T-helper 1 cell treated with Interleukin-12 subunit alpha and Interleukin-12 subunit beta and Interleukin-4 antibody, amounts not matched to agents 30 μg/mL and 1 μg/mL, for 36 hours (primary cell): ENCODE results near the gene EFCAB8.

Source experiments
- H3K27ac Mint-ChIP-seq: one replicate; pipeline ENCODE4 v1.8.0; 2021; ENCODE audit warnings: mild to moderate bottlenecking, mixed read lengths
- H3K27me3 Mint-ChIP-seq: one replicate; pipeline ENCODE4 v1.8.0; 2021; ENCODE audit warnings: low read depth, mixed read lengths
- H3K36me3 Mint-ChIP-seq: one replicate; pipeline ENCODE4 v1.8.0; 2021; ENCODE audit warnings: low read depth, mixed read lengths
- H3K4me1 Mint-ChIP-seq: one replicate; pipeline ENCODE4 v1.8.0; 2021; ENCODE audit warnings: low read depth, mixed read lengths
- H3K4me3 Mint-ChIP-seq: one replicate; pipeline ENCODE4 v1.8.0; 2021; ENCODE audit warnings: mild to moderate bottlenecking, moderate library complexity, mixed read lengths
- H3K9me3 Mint-ChIP-seq: one replicate; pipeline ENCODE4 v1.8.0; 2021; ENCODE audit warnings: mixed read lengths

The EFCAB8 gene

DNA sequence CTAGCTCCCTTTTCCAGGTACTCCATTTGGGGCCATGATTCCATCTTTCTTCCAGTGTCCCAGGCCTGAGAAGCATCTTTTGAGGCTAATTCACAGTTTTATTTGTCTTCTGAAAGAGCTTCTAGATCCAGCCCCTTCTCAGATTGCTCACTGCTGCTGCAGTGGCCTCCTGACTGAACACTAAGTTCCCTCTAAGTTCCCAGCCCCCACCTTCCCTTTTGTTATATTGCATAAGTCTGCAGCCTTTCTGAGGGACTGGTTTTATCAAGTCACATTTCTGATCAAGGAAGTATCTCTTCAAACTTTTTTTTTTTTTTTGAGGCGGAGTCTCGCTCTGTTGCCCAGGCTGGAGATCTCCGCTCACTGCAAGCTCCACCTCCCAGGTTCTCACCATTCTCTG is 28.3 kb upstream of the EFCAB8 start:
- Mint-ChIP-seq H3K27me3 (no peaks in the 10 kb centered on the region), H3K36me3 (peaks cover 36% of the 10 kb centered on the region), H3K4me3 (no peak overlapping the region), H3K27ac (no peak overlapping the region), H3K4me1 (peaks cover 39% of the 10 kb centered on the region), H3K9me3 (no peaks in the 10 kb centered on the region)

DNA sequence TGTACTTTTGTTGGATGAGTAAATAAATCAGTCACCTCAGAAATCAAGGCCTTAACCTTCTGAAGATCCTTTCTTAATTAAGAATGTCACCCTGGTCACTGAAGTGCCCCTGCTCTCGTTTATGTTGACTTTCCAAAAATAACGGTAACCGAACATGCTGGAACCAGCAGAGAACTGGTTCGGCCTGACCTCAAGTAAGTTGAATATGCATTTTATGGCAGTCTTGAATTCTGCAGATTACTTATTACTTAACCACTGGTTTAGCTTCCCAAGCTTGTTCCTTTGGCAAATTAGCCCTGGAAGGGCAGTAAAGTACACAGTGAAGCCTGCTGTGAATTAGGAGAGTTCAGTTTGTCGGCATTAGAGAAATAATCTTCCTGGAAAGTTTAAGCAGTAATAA is 26.7 kb upstream of the EFCAB8 start:
- peak overlapping the region; percentile 53 for H3K4me3 Mint-ChIP-seq
- peaks cover 43% of the 10 kb centered on the region for H3K4me1 Mint-ChIP-seq
- peaks cover 39% of the 10 kb centered on the region for H3K36me3 Mint-ChIP-seq
- H3K9me3 Mint-ChIP-seq, result no peaks in the 10 kb centered on the region
- H3K27ac Mint-ChIP-seq, result no peak overlapping the region
- H3K27me3 Mint-ChIP-seq, result no peaks in the 10 kb centered on the region

DNA sequence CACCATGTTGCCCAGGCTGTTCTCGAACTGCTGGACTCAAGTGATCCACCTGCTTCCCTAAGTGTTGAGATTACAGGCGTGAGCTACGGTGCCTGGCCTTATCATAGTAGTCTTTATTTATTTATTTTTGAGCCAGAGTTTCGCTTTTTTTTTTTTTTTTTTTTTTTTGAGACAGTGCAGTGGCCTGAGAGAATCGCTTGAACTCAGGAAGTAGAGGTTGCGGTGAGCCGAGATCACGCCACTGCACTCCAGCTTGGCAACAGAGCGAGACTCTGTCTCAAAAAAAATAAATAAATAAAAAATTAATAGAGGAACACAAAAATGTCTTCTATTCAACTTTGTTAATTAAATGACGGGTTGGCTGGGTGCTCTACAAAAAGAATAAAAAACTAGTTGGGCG is 26.1 kb upstream of the EFCAB8 start:
- no peaks in the 10 kb centered on the region for H3K27me3 Mint-ChIP-seq
- H3K27ac Mint-ChIP-seq, result no peak overlapping the region
- no peak overlapping the region for H3K4me3 Mint-ChIP-seq
- H3K9me3 Mint-ChIP-seq, result no peaks in the 10 kb centered on the region
- H3K4me1 Mint-ChIP-seq, result peaks cover 47% of the 10 kb centered on the region
- peaks cover 42% of the 10 kb centered on the region for H3K36me3 Mint-ChIP-seq

DNA sequence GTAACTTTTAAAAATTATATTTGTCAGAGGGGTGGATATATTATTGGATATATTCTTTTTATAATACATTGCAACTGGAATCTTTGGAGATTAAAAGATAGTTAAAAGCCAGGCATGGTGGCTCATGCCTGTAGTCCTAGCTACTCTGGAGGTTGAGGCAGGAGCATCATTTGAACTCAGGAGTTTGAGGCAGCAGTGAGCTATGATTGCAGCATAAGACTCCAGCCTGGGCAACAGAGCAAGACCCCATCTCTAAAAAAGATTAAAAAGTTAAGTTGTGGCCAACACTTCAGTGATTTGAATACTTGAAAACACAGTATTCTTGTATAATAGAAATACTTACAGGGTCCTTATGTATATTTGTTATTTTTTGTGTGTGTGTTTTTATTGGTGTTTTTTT is 23.8 kb upstream of the EFCAB8 start:
- Mint-ChIP-seq H3K4me3 (no peak overlapping the region), H3K27me3 (no peaks in the 10 kb centered on the region), H3K9me3 (no peaks in the 10 kb centered on the region), H3K36me3 (peaks cover 46% of the 10 kb centered on the region), H3K4me1 (peaks cover 41% of the 10 kb centered on the region), H3K27ac (no peak overlapping the region)

DNA sequence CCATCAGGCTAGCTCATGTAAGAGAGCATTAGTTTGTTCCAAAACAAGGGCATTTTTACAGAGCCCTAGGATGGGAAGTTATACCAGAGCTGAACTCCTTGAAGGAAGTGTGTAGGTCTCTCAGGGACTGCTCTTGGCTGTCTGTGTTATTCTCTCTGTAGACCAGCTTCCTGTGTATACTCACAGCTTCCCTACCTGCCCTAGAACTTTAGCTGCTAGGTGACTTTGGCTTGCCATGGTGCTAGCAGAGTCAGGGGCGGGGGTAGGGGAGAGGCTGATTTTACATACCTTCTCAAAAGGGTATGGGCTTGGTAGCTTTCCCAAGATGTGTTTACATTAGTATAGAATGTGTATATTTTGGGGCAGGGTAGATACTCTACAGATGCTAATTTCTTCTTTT is 21.6 kb upstream of the EFCAB8 start:
- H3K9me3 Mint-ChIP-seq, result no peaks in the 10 kb centered on the region
- no peak overlapping the region for H3K27ac Mint-ChIP-seq
- peaks cover 43% of the 10 kb centered on the region for H3K36me3 Mint-ChIP-seq
- no peak overlapping the region for H3K4me3 Mint-ChIP-seq
- peaks cover 43% of the 10 kb centered on the region for H3K4me1 Mint-ChIP-seq
- no peaks in the 10 kb centered on the region for H3K27me3 Mint-ChIP-seq

DNA sequence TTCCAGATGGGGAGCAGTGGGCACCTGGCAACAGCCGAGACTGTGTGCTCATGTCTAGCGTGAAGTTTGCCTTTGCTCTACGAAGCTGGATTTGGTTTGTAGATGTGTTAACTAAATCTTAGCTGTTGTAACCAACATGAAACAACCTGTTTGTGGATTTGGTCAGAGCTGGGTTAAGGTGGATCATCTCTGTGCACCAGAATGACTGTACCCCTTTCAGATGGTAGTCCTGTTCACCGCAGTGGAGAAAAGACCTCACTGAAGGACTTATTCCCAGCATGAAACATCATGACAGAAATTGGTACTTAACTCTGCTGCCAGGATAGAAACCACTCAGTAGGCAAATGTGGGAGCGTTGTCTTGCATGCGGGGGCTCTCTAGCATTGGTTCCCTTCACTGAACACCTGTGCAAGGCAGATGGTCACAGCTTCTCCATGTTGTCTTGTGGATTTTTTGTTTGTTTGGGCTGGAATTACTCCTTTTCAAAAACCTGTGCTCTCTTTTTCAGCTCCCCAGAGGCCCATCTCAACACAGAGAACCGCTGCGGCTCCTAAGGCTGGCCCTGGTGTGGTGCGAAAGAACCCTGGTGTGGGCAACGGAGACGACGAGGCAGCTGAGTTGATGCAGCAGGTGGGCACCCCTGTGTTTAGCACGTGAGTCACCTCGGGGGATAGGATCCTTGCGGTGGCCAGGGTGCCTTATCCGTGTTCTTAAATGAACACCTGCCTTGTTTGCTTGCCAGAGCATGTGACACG is 19.3 kb upstream of the EFCAB8 start:
- H3K27ac Mint-ChIP-seq, result no peak overlapping the region
- no peaks in the 10 kb centered on the region for H3K27me3 Mint-ChIP-seq
- peaks cover 35% of the 10 kb centered on the region for H3K4me1 Mint-ChIP-seq
- H3K9me3 Mint-ChIP-seq, result no peaks in the 10 kb centered on the region
- peaks cover 44% of the 10 kb centered on the region for H3K36me3 Mint-ChIP-seq
- H3K4me3 Mint-ChIP-seq, result no peak overlapping the region

DNA sequence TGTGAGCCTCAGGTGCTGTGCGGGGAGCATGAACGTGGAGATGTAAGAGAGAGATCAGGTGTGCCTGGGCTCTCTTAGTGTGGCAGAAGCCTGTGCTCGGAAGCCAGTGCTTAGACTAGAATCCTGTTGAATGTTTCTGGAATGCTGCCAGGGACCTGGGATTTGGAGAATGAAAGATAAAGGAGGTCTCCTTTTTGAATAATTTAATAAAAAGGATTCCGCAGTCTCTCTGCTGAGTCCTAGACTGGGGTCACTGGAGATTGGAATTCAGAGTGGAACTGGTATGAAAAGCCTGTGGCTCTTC is 18.8 kb upstream of the EFCAB8 start:
- Mint-ChIP-seq H3K36me3 (peaks cover 46% of the 10 kb centered on the region), H3K4me3 (no peak overlapping the region), H3K27me3 (no peaks in the 10 kb centered on the region), H3K27ac (no peak overlapping the region), H3K4me1 (peaks cover 35% of the 10 kb centered on the region), H3K9me3 (no peaks in the 10 kb centered on the region)

DNA sequence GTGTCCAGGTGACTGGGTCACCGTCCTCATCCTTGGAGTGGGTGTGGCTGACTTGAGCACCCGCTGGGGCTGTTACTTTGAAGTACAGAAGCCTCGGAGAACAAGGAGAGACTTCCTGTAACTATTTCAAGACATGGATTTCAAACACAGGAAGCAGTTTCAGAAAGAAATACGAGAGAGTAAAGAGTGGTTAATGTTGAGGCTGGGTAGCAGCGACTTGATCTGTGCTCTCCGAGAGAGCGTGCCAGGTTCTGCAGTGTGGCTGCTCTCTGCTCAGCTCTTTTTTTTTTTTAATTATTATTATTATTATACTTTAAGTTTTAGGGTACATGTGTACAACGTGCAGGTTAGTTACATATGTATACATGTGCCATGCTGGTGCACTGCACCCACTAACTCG is 17.5 kb upstream of the EFCAB8 start:
- H3K4me3 Mint-ChIP-seq, result peak overlapping the region; percentile 73
- H3K4me1 Mint-ChIP-seq, result peaks cover 34% of the 10 kb centered on the region
- peak overlapping the region; percentile 80 for H3K27ac Mint-ChIP-seq
- no peaks in the 10 kb centered on the region for H3K27me3 Mint-ChIP-seq
- peaks cover 45% of the 10 kb centered on the region for H3K36me3 Mint-ChIP-seq
- H3K9me3 Mint-ChIP-seq, result no peaks in the 10 kb centered on the region

DNA sequence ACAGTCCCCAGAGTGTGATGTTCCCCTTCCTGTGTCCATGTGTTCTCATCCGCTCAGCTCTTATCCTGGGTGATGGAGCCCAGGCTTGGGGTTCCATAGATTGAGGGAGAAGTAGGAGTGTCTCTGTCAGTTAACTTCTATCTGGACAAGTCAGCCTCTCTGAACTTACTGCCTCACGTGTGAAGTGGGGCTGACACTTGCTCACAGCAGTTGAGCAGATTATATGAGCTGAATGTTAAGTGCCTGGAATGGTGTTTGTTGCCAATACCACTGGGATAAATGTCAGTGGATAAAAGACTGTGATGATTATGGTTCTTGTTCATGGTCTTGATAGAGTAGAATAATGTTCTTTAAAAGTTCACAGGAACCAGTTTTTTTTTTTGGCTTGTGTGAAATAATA is 17.1 kb upstream of the EFCAB8 start:
- H3K36me3 Mint-ChIP-seq, result peaks cover 45% of the 10 kb centered on the region
- H3K27ac Mint-ChIP-seq, result no peak overlapping the region
- H3K4me3 Mint-ChIP-seq, result no peak overlapping the region
- H3K27me3 Mint-ChIP-seq, result no peaks in the 10 kb centered on the region
- H3K4me1 Mint-ChIP-seq, result peaks cover 30% of the 10 kb centered on the region
- H3K9me3 Mint-ChIP-seq, result no peaks in the 10 kb centered on the region

DNA sequence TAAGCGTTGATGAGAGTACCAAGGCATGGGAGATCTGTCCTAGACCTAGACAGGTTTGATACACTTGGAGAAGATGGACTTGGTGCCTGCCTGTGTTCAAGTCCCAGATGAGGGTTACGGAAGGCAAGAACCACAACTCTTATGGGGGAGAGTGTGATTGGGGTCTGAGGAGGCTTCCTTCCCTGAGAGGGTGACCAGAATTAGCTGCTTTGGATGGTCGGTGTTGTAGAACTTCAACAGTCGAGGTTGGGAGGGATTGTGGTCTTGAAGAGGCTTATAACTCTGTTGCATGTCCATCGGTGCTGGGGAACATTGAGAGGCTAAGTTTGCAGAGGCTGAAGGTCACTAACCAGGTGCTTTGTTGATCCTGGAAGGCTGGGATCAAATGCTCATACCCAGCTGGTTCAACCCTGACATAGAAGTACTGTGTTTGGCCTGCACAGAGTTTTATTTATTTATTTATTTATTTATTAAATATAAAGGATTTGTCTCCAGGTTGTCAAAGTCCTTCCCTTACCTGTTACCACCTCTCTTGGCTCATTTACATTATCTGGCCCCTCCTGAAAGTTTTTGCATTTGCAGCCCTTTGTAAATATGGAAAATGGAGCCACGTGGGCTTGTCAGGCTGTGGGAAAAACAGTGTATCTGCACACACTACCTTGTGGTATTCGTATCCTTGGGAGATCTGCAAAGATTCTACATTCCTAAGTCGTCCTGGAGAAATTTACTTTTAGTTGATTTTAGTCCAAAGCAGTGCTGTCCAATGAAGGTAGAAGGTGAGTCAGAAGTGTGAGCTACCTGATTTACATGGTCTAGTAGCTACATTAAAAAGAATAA is 15.8 kb upstream of the EFCAB8 start:
- Mint-ChIP-seq H3K27me3 (no peaks in the 10 kb centered on the region), H3K4me1 (peaks cover 25% of the 10 kb centered on the region), H3K9me3 (no peaks in the 10 kb centered on the region), H3K27ac (peak overlapping the region; percentile 4), H3K4me3 (no peak overlapping the region), H3K36me3 (peaks cover 51% of the 10 kb centered on the region)

DNA sequence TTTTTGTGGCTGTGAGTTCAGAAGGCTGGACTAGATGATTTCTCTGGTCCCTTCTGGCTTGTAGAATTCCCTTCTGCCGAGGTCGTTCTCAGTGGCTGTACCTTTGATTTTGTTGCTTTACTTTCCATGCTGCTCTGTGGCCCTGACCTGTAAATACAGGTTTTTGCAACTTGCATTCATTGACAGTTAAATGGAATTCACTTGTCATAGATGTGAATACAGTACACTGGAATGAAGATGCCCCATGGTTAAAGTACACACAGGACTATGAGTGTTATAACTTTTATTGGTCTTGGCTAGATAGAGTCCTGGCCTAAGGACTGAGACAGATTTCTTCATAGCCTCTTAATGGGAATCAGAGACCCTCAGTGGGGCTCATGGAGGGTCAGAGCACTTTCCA is 12.9 kb upstream of the EFCAB8 start:
- H3K4me1 Mint-ChIP-seq, result peaks cover 13% of the 10 kb centered on the region
- no peak overlapping the region for H3K4me3 Mint-ChIP-seq
- no peaks in the 10 kb centered on the region for H3K9me3 Mint-ChIP-seq
- H3K27ac Mint-ChIP-seq, result no peak overlapping the region
- peaks cover 44% of the 10 kb centered on the region for H3K36me3 Mint-ChIP-seq
- no peaks in the 10 kb centered on the region for H3K27me3 Mint-ChIP-seq

DNA sequence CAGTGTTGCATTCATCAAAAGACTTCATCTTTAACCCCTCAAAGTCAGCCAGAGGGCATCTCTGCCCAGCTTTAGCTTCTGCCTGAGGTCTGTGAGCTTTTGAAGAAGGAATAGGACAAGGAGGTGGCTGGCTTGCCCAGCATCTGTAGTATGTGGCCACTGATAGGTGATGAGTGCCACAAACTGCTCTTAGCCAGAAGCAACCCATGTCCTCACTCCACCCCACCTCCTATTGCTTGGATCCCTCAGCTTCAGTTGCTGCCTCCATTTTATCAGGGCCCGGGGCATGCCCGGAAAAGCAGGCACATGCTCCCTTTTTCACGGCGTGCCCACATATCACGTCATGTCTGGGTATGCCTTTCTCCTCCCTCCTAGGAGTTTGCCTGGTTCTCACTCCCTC is 11.9 kb upstream of the EFCAB8 start:
- H3K36me3 Mint-ChIP-seq, result peaks cover 39% of the 10 kb centered on the region
- no peak overlapping the region for H3K27ac Mint-ChIP-seq
- H3K4me3 Mint-ChIP-seq, result no peak overlapping the region
- H3K4me1 Mint-ChIP-seq, result peaks cover 7% of the 10 kb centered on the region
- no peaks in the 10 kb centered on the region for H3K27me3 Mint-ChIP-seq
- no peaks in the 10 kb centered on the region for H3K9me3 Mint-ChIP-seq

DNA sequence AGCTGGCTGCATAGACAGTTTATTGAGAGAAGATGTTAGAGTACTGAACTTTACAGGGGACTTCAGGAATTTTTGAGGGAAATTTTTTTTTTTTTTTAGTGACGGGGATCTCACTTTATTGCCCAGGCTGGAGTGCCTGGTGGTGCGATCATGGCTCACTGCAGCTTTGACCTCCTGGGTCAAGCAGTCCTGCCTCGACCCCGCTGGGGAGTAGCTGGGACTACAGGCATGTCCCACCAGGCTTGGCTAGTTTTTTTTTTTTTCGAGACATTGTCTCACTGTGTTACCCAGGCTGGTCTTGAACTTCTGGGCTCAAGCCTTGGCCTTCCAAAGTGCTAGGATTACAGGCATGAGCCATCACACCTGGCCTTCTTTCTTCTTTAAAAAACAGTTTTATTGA is 10.8 kb upstream of the EFCAB8 start:
- no peak overlapping the region for H3K4me3 Mint-ChIP-seq
- no peak overlapping the region for H3K27ac Mint-ChIP-seq
- no peaks in the 10 kb centered on the region for H3K27me3 Mint-ChIP-seq
- H3K9me3 Mint-ChIP-seq, result no peaks in the 10 kb centered on the region
- H3K36me3 Mint-ChIP-seq, result peaks cover 41% of the 10 kb centered on the region
- H3K4me1 Mint-ChIP-seq, result peaks cover 4% of the 10 kb centered on the region

DNA sequence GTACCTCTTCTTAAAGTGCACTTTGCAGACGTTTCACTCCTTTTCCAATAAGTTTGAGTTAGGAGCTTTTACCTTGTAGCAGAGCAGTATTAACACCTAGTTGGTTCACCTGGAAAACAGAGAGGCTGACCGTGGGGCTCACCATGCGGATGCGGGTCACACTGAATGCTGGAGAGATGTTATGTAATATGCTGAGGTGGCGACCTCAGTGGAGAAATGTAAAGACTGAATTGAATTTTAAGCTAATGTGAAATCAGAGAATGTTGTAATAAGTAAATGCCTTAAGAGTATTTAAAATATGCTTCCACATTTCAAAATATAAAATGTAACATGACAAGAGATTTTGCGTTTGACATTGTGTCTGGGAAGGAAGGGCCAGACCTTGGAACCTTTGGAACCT is 9.9 kb upstream of the EFCAB8 start:
- H3K27ac Mint-ChIP-seq, result no peak overlapping the region
- H3K4me1 Mint-ChIP-seq, result peaks cover 2% of the 10 kb centered on the region
- no peaks in the 10 kb centered on the region for H3K27me3 Mint-ChIP-seq
- peaks cover 43% of the 10 kb centered on the region for H3K36me3 Mint-ChIP-seq
- H3K9me3 Mint-ChIP-seq, result no peaks in the 10 kb centered on the region
- no peak overlapping the region for H3K4me3 Mint-ChIP-seq

DNA sequence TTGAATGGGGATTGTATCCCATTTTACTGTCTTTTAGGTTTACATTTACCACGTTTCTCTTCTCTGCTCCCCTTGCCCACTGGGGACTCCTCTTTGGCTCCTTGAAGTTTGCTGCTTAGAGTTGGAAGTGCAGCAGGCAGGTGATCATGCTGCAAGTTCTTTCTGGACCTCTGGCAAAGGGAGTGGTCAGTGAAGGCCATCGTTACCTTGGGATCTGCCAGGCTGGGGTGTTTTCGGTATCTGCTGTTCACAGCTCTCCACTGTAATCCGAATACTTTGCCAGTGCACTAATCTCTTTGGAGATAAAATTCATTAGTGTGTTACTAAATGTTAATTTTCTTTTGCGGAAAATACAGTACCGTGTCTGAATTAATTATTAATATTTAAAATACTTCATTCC is 9.1 kb upstream of the EFCAB8 start:
- Mint-ChIP-seq H3K4me3 (no peak overlapping the region), H3K36me3 (peaks cover 44% of the 10 kb centered on the region), H3K27ac (no peak overlapping the region), H3K27me3 (no peaks in the 10 kb centered on the region), H3K4me1 (peaks cover 2% of the 10 kb centered on the region), H3K9me3 (no peaks in the 10 kb centered on the region)
